ENCODE data around the gene SEC62.

Gene SEC62

DNA sequence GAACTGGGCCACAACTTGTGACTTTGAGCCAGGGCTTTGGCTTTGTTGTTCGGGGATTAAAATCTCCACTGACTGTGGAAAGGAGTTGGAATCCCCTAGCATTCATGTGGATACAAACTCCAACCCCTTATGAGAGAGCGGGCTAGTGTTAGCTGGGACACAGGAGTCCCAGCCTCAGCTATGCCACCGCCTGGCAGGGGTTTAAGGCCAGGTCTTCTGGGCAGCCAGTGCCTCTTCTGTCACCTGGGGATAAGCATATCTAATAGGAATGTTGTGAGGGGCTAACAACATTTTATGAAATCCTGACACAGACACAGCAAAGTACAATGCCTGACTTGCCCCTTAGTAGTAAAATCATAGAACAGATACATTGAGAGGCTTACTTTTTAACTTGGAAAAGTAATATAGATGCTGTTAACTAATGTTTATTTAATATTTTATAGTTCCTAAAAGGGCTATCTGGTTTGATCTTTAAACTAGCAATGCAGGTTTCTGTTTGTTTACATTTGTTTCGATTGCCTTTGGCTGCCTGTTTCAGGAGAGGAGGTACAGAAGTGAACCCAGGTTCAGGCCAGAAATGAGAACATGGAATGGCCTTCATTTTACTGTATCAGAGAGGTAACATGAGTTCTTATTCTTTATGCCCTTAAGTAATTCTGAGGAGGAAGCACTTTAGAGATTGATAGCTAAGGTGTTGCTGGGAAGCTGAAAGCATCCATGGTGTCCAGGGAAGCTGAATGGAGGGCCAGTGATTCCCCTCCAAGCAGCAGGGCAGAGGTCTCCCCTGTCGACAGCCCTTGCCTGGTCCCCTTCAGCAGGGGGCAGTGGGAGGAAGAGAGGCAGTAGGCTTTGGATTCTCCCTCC, 79.9 kb downstream of the SEC62 start:
- Histone ChIP-seq H3K79me2 (ENCODE audit: insufficient read depth, low read depth) (no peaks in the 10 kb centered on the region), H3K9ac (no peak overlapping the region), H3K4me2 (no peak overlapping the region), H3K4me3 (IDR thresholded peaks at IDR 0.05; ENCODE audit: insufficient read depth, low read depth, low read length) (no peak overlapping the region), H3K27ac (no peak overlapping the region), H3K36me3 (ENCODE audit: insufficient read depth) (no peaks in the 10 kb centered on the region), H3K4me1 (ENCODE audit: low read depth, poor library complexity, severe bottlenecking) (peaks cover 17% of the 10 kb centered on the region), H2AFZ (ENCODE audit: low read depth) (no peak overlapping the region), H4K20me1 (ENCODE audit: insufficient read depth) (no peaks in the 10 kb centered on the region), H3K27me3 (ENCODE audit: insufficient read depth, low read depth) (no peaks in the 10 kb centered on the region)
- TF ChIP-seq, protein P1, sequence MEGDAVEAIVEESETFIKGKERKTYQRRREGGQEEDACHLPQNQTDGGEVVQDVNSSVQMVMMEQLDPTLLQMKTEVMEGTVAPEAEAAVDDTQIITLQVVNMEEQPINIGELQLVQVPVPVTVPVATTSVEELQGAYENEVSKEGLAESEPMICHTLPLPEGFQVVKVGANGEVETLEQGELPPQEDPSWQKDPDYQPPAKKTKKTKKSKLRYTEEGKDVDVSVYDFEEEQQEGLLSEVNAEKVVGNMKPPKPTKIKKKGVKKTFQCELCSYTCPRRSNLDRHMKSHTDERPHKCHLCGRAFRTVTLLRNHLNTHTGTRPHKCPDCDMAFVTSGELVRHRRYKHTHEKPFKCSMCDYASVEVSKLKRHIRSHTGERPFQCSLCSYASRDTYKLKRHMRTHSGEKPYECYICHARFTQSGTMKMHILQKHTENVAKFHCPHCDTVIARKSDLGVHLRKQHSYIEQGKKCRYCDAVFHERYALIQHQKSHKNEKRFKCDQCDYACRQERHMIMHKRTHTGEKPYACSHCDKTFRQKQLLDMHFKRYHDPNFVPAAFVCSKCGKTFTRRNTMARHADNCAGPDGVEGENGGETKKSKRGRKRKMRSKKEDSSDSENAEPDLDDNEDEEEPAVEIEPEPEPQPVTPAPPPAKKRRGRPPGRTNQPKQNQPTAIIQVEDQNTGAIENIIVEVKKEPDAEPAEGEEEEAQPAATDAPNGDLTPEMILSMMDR (conservative IDR thresholded peaks at IDR 0.05; ENCODE audit: low read depth, low read length), result no peak

DNA sequence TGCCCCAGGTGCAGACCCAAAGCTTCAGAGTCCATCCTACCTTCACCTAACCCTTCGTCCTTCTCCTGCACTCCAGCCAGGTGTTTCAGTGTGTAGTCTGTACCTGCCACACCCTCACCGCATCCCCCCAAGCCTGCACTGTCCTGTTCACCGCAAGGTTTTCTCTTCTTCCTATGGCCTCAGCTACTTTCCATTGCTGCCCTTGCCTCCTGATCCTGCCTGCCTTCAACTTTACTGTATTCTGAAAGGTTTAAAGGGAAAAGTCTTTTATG, 80.5 kb downstream of the SEC62 start:
- Histone ChIP-seq H3K4me2 (no peak overlapping the region), H4K20me1 (ENCODE audit: insufficient read depth) (no peaks in the 10 kb centered on the region), H3K4me1 (ENCODE audit: low read depth, poor library complexity, severe bottlenecking) (peaks cover 17% of the 10 kb centered on the region), H3K9ac (no peak overlapping the region), H3K36me3 (ENCODE audit: insufficient read depth) (no peaks in the 10 kb centered on the region), H3K27me3 (ENCODE audit: insufficient read depth, low read depth) (no peaks in the 10 kb centered on the region), H3K79me2 (ENCODE audit: insufficient read depth, low read depth) (no peaks in the 10 kb centered on the region), H2AFZ (ENCODE audit: low read depth) (no peak overlapping the region), H3K4me3 (IDR thresholded peaks at IDR 0.05; ENCODE audit: insufficient read depth, low read depth, low read length) (no peak overlapping the region), H3K27ac (no peak overlapping the region)
- TF ChIP-seq, protein P1 (conservative IDR thresholded peaks at IDR 0.05; ENCODE audit: low read depth, low read length), result no peak
